Heart right ventricle (tissue), 16 donors: ENCODE data around the gene DCLK1. TPM values are rescaled to one million over a fixed set of nuclear protein-coding genes. Genes with fewer than 3 reads are reported as not detected.

Experiments
- ATAC-seq, 8 donors: fragments of 200-7000 bp; cut with Tn5 transposase; one replicate each; pipeline ENCODE4 v1.9.1; 2020; ENCODE audit warnings: mild to moderate bottlenecking in 8 of 8, moderate library complexity in 8 of 8, moderate number of reproducible peaks in 1 of 8
- DNase-seq, 2 donors: peaks; one replicate each; pipeline ENCODE4 v3.0.0-alpha.2; 2020
- H3K27ac ChIP-seq, 10 donors: fragments of 200-600 bp; sonication (generic) in 2 of 10; one replicate each; pipeline versions ENCODE4 v1.5.0 to v1.8.0; 2020 to 2022; ENCODE audit warnings: mild to moderate bottlenecking in 3 of 10
- H3K27me3 ChIP-seq, 7 donors: fragments of 200-600 bp; one replicate each; pipeline ENCODE4 v1.8.0; 2021 to 2022; ENCODE audit warnings: mild to moderate bottlenecking in 2 of 7
- H3K36me3 ChIP-seq, 9 donors: fragments of 200-600 bp; sonication (generic) in 1 of 9; one replicate each; pipeline versions ENCODE4 v1.5.0 to v1.8.0; 2020 to 2022; ENCODE audit warnings: mild to moderate bottlenecking in 2 of 9
- H3K4me1 ChIP-seq, 9 donors: fragments of 200-600 bp; sonication (generic) in 1 of 9; one replicate each; pipeline versions ENCODE4 v1.5.0 to v1.8.0; 2020 to 2022; ENCODE audit warnings: mild to moderate bottlenecking in 4 of 9
- H3K4me3 ChIP-seq, 10 donors: fragments of 200-600 bp; sonication (generic) in 2 of 10; one replicate each; pipeline versions ENCODE4 v1.5.0 to v1.8.0; 2020 to 2022; ENCODE audit warnings: mild to moderate bottlenecking in 7 of 10, moderate library complexity in 2 of 10
- H3K9me3 ChIP-seq, 11 donors: fragments of 200-600 bp in 10 of 11; sonication (generic) in 2 of 11; one replicate each; pipeline versions ENCODE4 v1.5.0 to v1.8.0; 2013 to 2022; ENCODE audit warnings: mild to moderate bottlenecking in 2 of 11, control low read depth in 1 of 11, moderate library complexity in 1 of 11
- WGBS, 2 donors: extraction: QIAGEN DNeasy Blood & Tissue Kit; methylation state at CpG; one replicate each; pipeline ENCODE4 v1.1.7; 2013; ENCODE audit warnings: inconsistent platforms in 1 of 2; 5-methylcytosine and 5-hydroxymethylcytosine counted together
- intact Hi-C, 10 donors: fragments of 100-400 bp; cut with DNase I; formaldehyde crosslinking; loops; one replicate each; pipeline versions ENCODE4 v1.11.1 to v1.14.2; 2022
- polyA plus RNA-seq, 2 donors: library from polyadenylated mRNA; stranded (reverse); fragments of 200-250 nt; gene quantifications; one replicate each; pipeline ENCODE4 v1.2.3, GENCODE V29; 2013
- total RNA-seq, 10 donors: library from RNA; stranded (reverse); fragmentation: NEBNext Ultra II Directional in 3 of 10; extraction: Animal tissue kit (Norgen Biotek cat#: 25700) in 3 of 10; gene quantifications; one replicate each; pipeline versions ENCODE4 v1.2.1 to v1.2.4, GENCODE V29; 2021 to 2023
- TF ChIP-seq, protein P1 (sequence below), 9 donors: fragments of 200-600 bp; sonication (generic) in 2 of 9; IDR thresholded peaks; one replicate each; pipeline versions ENCODE4 v1.5.0 to v1.8.0; 2021 to 2022; ENCODE audit warnings: antibody characterized with exemption in 9 of 9, mild to moderate bottlenecking in 5 of 9, moderate library complexity in 1 of 9
- donor health status: Arrhythmogenic right ventricular cardiomyopathy.
- donor health status: ischemic (EF 13 %, LVEDD 7.1; RV severe dilation, severe dysfunction).
- donor health status: healthy with polysubstance abuse.
- donor health status: DM: no; HTN: yes; CAD: no.
- donor health status: DM: no; HTN: no; CAD: no.
- donor health status: ischemic (EF 25% LVEDD 6.9; RV normal size, moderate dysfunction).
- donor health status: ischemic (EF 25% LVEDD 5.7; RV mildly dilated, moderate dysfunction).
- donor health status: healthy.
- donor health status: DM: yes; HTN: yes; CAD: no.
- donor health status: Ischemic cardiomyopathy.
- donor health status: ischemic (EF 35%, LVEDD 5.7; RV mildly dilated, moderate dysfunction).
- donor health status: nonischemic (EF 11% LVEDD 7.7; RV severe dilation, severe dysfunction).
- donor health status: DM: yes; HTN: yes; CAD: no.
- donor health status: PGD.
- donor health status: ischemic (EF 29% LVEDD 5.4; RV normal size, mild dysfunction).
- donor health status: nonischemic (EF 23%, LVEDD 6.1; RV moderate dilation, normal function).

DCLK1 gene
- total and polyA plus RNA-seq, 12 donors: 3.4 to 16.9 (median 9.1) TPM

DNA sequence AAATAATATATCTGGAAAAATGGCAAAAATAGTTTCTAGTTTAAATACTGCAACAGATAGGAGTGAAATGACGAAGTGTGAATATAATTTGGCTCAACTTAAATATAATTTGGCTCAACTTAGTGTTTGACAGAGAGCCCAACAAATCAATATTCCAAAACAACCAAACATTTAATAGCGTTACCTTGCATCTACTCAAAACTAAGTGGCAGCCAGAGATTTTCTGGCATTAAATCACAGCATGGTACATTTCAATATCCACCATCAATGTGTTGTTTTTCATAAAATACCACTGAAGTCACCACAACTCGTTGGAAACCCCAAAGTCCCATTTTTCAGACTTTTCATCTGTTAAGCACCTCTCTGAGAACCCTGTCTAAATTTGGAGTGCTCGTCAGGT, 69.6 kb downstream of the DCLK1 start:
- H3K4me3 ChIP-seq: no peak overlapping the region
- TF ChIP-seq, protein P1, sequence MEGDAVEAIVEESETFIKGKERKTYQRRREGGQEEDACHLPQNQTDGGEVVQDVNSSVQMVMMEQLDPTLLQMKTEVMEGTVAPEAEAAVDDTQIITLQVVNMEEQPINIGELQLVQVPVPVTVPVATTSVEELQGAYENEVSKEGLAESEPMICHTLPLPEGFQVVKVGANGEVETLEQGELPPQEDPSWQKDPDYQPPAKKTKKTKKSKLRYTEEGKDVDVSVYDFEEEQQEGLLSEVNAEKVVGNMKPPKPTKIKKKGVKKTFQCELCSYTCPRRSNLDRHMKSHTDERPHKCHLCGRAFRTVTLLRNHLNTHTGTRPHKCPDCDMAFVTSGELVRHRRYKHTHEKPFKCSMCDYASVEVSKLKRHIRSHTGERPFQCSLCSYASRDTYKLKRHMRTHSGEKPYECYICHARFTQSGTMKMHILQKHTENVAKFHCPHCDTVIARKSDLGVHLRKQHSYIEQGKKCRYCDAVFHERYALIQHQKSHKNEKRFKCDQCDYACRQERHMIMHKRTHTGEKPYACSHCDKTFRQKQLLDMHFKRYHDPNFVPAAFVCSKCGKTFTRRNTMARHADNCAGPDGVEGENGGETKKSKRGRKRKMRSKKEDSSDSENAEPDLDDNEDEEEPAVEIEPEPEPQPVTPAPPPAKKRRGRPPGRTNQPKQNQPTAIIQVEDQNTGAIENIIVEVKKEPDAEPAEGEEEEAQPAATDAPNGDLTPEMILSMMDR (IDR thresholded peaks at IDR 0.05): no peak
- DNase-seq: no peak
- ATAC-seq: no peak
- H3K27me3 ChIP-seq: no peaks in the 10 kb centered on the region
- H3K27ac ChIP-seq: no peak overlapping the region
- intact Hi-C loops: no loop called here
- H3K9me3 ChIP-seq: peaks cover 0 to 5% (median 0%) of the 10 kb centered on the region in 11 donors
- H3K4me1 ChIP-seq: peaks cover 0 to 17% (median 0%) of the 10 kb centered on the region in 9 donors
- no peaks in the 10 kb centered on the region for H3K36me3 ChIP-seq
- 53 to 61% methylated on average over 4 of the region's 4 CpGs for WGBS, 2 donors

GRCh38 chr13:36061054-36061453, 70.1 kb downstream of the DCLK1 start:
- H3K27me3 ChIP-seq: no peaks in the 10 kb centered on the region
- no peak overlapping the region for H3K27ac ChIP-seq
- ATAC-seq: no peak
- H3K9me3 ChIP-seq: peaks cover 0 to 1% (median 0%) of the 10 kb centered on the region in 11 donors
- WGBS, 2 donors: 55 to 63% methylated on average over 4 of the region's 4 CpGs
- no peak overlapping the region for H3K4me3 ChIP-seq
- H3K4me1 ChIP-seq: peaks cover 0 to 17% (median 0%) of the 10 kb centered on the region in 9 donors
- no peak for DNase-seq
- intact Hi-C loops: no loop called here
- H3K36me3 ChIP-seq: no peaks in the 10 kb centered on the region
- TF ChIP-seq, protein P1 (IDR thresholded peaks at IDR 0.05): no peak

DNA sequence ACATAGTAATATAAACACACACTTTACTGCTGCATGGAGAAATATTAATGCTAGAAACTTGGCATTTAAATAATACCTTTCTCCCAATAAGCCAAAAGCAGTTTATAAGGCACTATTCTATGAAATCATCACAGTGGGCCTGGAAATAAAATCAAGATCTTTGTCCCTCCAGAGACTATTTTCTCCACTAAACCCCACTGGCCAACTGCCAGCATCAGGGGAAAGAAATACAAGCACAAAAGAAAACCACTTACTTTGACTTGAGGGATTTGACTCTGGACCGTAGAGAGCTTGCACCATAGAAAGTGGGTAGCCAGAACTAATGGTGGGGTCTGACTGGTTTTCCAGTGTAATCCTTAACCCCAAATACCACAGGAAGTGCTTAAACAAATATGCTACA, 71.9 kb downstream of the DCLK1 start:
- H3K9me3 ChIP-seq: no peaks in the 10 kb centered on the region
- peaks cover 0 to 17% (median 0%) of the 10 kb centered on the region in 9 donors for H3K4me1 ChIP-seq
- no peak for DNase-seq
- 40 to 44% methylated on average over 1 of the region's 1 CpG for WGBS, 2 donors
- no peak overlapping the region for H3K4me3 ChIP-seq
- H3K27me3 ChIP-seq: no peaks in the 10 kb centered on the region
- no peak for ATAC-seq
- TF ChIP-seq, protein P1 (IDR thresholded peaks at IDR 0.05): no peak
- H3K27ac ChIP-seq: no peak overlapping the region
- H3K36me3 ChIP-seq: no peaks in the 10 kb centered on the region
- intact Hi-C loops: no loop called here

- Histone ChIP-seq H3K27me3 (no peaks in the 10 kb centered on the region), H3K27ac (no peak overlapping the region), H3K9me3 (no peaks in the 10 kb centered on the region), H3K4me3 (no peak overlapping the region), H3K4me1 (peaks cover 0 to 17% (median 0%) of the 10 kb centered on the region in 9 donors), H3K36me3 (no peaks in the 10 kb centered on the region)
- 73 to 84% methylated on average over 2 of the region's 2 CpGs for WGBS, 2 donors
- TF ChIP-seq, protein P1 (IDR thresholded peaks at IDR 0.05): no peak
- ATAC-seq (no peak), DNase-seq (no peak)
- intact Hi-C loops: no loop called here
Measured at GRCh38 chr13:36058116-36058515, 73.1 kb downstream of the DCLK1 start.
